CD8-positive, alpha-beta memory T cell (primary cell): Measurements from ENCODE around the gene ARHGEF25. TPM values are rescaled to one million over a fixed set of nuclear protein-coding genes. Genes with fewer than 3 reads are reported as not detected.
"Not testable (repeated sequence)": the region's sequence is repeated elsewhere in the genome, so short reads cannot be mapped to it uniquely, and the experiment has no call there.

ENCODE experiments used
- CTCF ChIA-PET: fragments of 350-600 bp; sonication (Branson Sonifier 250); formaldehyde crosslinking; loops from one replicate; lab custom pipeline; 2021; ENCODE audit warnings: antibody characterized with exemption; lab: Charles Lee
- POLR2A ChIA-PET: fragments of 350-600 bp; sonication (Branson Sonifier 250); formaldehyde crosslinking; loops from one replicate; lab custom pipeline; 2021; ENCODE audit warnings: antibody characterized with exemption; lab: Charles Lee
- DNase-seq, 5 donors: peaks; one replicate each; pipeline versions ENCODE4 v3.0.0 to v3.0.0-alpha.2; 2020 to 2022; ENCODE audit warnings: mixed read lengths in 1 of 5
- H3K27ac ChIP-seq: one replicate; pipeline ENCODE4 v1.7.0; 2013; ENCODE audit warnings: low read depth, mild to moderate bottlenecking, low read length, moderate library complexity
- H3K27me3 ChIP-seq: 2 replicates; pipeline ENCODE4 v1.7.0; 2013; ENCODE audit warnings: low read length, mild to moderate bottlenecking; ENCODE audit not compliant: insufficient read depth, poor library complexity, severe bottlenecking
- H3K36me3 ChIP-seq: 2 replicates; pipeline ENCODE4 v1.7.0; 2013; ENCODE audit warnings: mild to moderate bottlenecking, low read length, moderate library complexity; ENCODE audit not compliant: insufficient read depth
- H3K4me1 ChIP-seq: 2 replicates; pipeline ENCODE4 v1.7.0; 2013; ENCODE audit warnings: mild to moderate bottlenecking, low read length, moderate library complexity; ENCODE audit not compliant: insufficient read depth
- H3K4me3 ChIP-seq: 2 replicates; pipeline ENCODE4 v1.7.0; 2013; ENCODE audit warnings: mild to moderate bottlenecking, low read length
- H3K9me3 ChIP-seq: 2 replicates; pipeline ENCODE4 v1.7.0; 2013; ENCODE audit warnings: mild to moderate bottlenecking, low read length
- H3K27ac Mint-ChIP-seq, 8 donors: one replicate each; pipeline ENCODE4 v1.8.0; 2020 to 2021; ENCODE audit warnings: mixed read lengths in 8 of 8, mild to moderate bottlenecking in 6 of 8, inconsistent platforms in 3 of 8, moderate library complexity in 3 of 8
- H3K27me3 Mint-ChIP-seq, 2 donors: one replicate each; pipeline ENCODE4 v1.8.0; 2020 to 2021; ENCODE audit warnings: mixed read lengths in 2 of 2, mild to moderate bottlenecking in 1 of 2, moderate library complexity in 1 of 2
- H3K36me3 Mint-ChIP-seq, 3 donors: one replicate each; pipeline ENCODE4 v1.8.0; 2020 to 2021; ENCODE audit warnings: mixed read lengths in 3 of 3, inconsistent platforms in 1 of 3, mild to moderate bottlenecking in 1 of 3
- H3K4me1 Mint-ChIP-seq, 3 donors: one replicate each; pipeline ENCODE4 v1.8.0; 2020 to 2021; ENCODE audit warnings: mixed read lengths in 3 of 3, inconsistent platforms in 1 of 3, mild to moderate bottlenecking in 1 of 3
- H3K4me3 Mint-ChIP-seq, 7 donors: one replicate each; pipeline ENCODE4 v1.8.0; 2020 to 2021; ENCODE audit warnings: mixed read lengths in 7 of 7, mild to moderate bottlenecking in 6 of 7, moderate library complexity in 4 of 7, inconsistent platforms in 2 of 7
- H3K9me3 Mint-ChIP-seq, 5 donors: one replicate each; pipeline ENCODE4 v1.8.0; 2020 to 2022; ENCODE audit warnings: mixed read lengths in 5 of 5, mild to moderate bottlenecking in 3 of 5, moderate library complexity in 2 of 5, inconsistent platforms in 1 of 5
- polyA plus RNA-seq: library from polyadenylated mRNA; unstranded; fragments of 300-500 nt; fragmentation: Illumina TruSeq; gene quantifications from one replicate; pipeline ENCODE4 v1.2.3, GENCODE V29; 2021
- total RNA-seq, 2 experiments: library from RNA; stranded (reverse); gene quantifications; one replicate each; pipeline ENCODE4 v1.2.3, GENCODE V29; 2021

The ARHGEF25 gene
- total RNA-seq = 1 to 10 TPM; 1.4 to 1.9 TPM
- polyA plus RNA-seq = not detected

GRCh38 chr12:57611108-57611826 lies at the start of gene ARHGEF25:
Gene ARHGEF25, plus strand, starts transcription at chr12:57611435. Its CDS starts 460 bp downstream, at chr12:57611895.
- H3K27ac Mint-ChIP-seq = peak within 1 kb of the TSS in 4 of 8 donors; percentile 31 to 84 (median 77)
- H3K27me3 Mint-ChIP-seq = peaks cover 8 to 31% of the 10 kb centered on the region in 2 donors
- peaks cover 10% of the 10 kb centered on the region for H3K4me1 ChIP-seq
- H3K9me3 ChIP-seq = no peaks in the 10 kb centered on the region
- H3K4me3 Mint-ChIP-seq = peak within 1 kb of the TSS; percentile 74 to 94 (median 80)
- H3K9me3 Mint-ChIP-seq = no peaks in the 10 kb centered on the region
- peak in 2 of 5 donors; percentile 44 to 66 for DNase-seq
- no peak within 1 kb of the TSS for H3K27ac ChIP-seq
- H3K36me3 Mint-ChIP-seq = peaks cover 0 to 16% (median 6%) of the 10 kb centered on the region in 3 donors
- H3K4me1 Mint-ChIP-seq = peaks cover 5 to 18% (median 12%) of the 10 kb centered on the region in 3 donors
- peaks cover 4% of the 10 kb centered on the region for H3K27me3 ChIP-seq
- ChIA-PET CTCF (interaction anchor here (1.1 to 1.5 kb wide), 3 partner anchors 10 to 129 kb away, joined by 3 read pairs; no protein-coding TSS in a partner anchor), POLR2A (interaction anchor here (0.5 to 2.3 kb wide), 3 partner anchors 20 to 130 kb away, joined by 3 to 6 read pairs (median 3); partner anchors contain the start of gene PIP4K2C)
- H3K36me3 ChIP-seq = no peaks in the 10 kb centered on the region
- H3K4me3 ChIP-seq = peak within 1 kb of the TSS; percentile 46

GRCh38 chr12:57563358-57563757 lies 47.9 kb upstream of the ARHGEF25 start:
- Histone ChIP-seq H3K27me3 (no peaks in the 10 kb centered on the region), H3K9me3 (no peaks in the 10 kb centered on the region), H3K27ac (no peak overlapping the region), H3K4me3 (no peak overlapping the region), H3K4me1 (no peaks in the 10 kb centered on the region), H3K36me3 (no peaks in the 10 kb centered on the region)
- ChIA-PET POLR2A (no interaction called here), CTCF (no interaction called here)
- Mint-ChIP-seq H3K27me3 (peaks cover 10 to 15% of the 10 kb centered on the region in 2 donors), H3K27ac (no peak overlapping the region), H3K9me3 (no peaks in the 10 kb centered on the region), H3K4me3 (no peak overlapping the region), H3K4me1 (no peaks in the 10 kb centered on the region), H3K36me3 (no peaks in the 10 kb centered on the region)
- DNase-seq = no peak

- H3K4me1 Mint-ChIP-seq = no peaks in the 10 kb centered on the region
- CTCF ChIA-PET = interaction anchor here (1.4 kb wide), 1 partner anchor 9 kb away, joined by 3 read pairs; no protein-coding TSS in a partner anchor
- Histone ChIP-seq H3K27me3 (no peaks in the 10 kb centered on the region), H3K4me3 (no peak overlapping the region), H3K4me1 (no peaks in the 10 kb centered on the region), H3K9me3 (no peaks in the 10 kb centered on the region), H3K36me3 (no peaks in the 10 kb centered on the region), H3K27ac (no peak overlapping the region)
- DNase-seq = no peak
- H3K4me3 Mint-ChIP-seq = no peak overlapping the region
- H3K9me3 Mint-ChIP-seq = no peaks in the 10 kb centered on the region
- H3K36me3 Mint-ChIP-seq = no peaks in the 10 kb centered on the region
- H3K27me3 Mint-ChIP-seq = peaks cover 10 to 15% of the 10 kb centered on the region in 2 donors
- no peak overlapping the region for H3K27ac Mint-ChIP-seq
- POLR2A ChIA-PET = no interaction called here
Measured at GRCh38 chr12:57564178-57564740, 47.0 kb upstream of the ARHGEF25 start.

- CTCF ChIA-PET = no interaction called here
Measured at GRCh38 chr12:57568838-57569237, 42.4 kb upstream of the ARHGEF25 start.

GRCh38 chr12:57569858-57570257 lies 41.4 kb upstream of the ARHGEF25 start:
- H3K27me3 Mint-ChIP-seq = peaks cover 0 to 3% of the 10 kb centered on the region in 2 donors
- peak overlapping the region in 1 of 8 donors; percentile 56 for H3K27ac Mint-ChIP-seq
- no peak overlapping the region for H3K27ac ChIP-seq
- H3K36me3 Mint-ChIP-seq = no peaks in the 10 kb centered on the region
- no peak overlapping the region for H3K4me3 Mint-ChIP-seq
- H3K4me1 Mint-ChIP-seq = no peaks in the 10 kb centered on the region
- no peaks in the 10 kb centered on the region for H3K4me1 ChIP-seq
- no peaks in the 10 kb centered on the region for H3K9me3 ChIP-seq
- no peaks in the 10 kb centered on the region for H3K9me3 Mint-ChIP-seq
- no peak overlapping the region for H3K4me3 ChIP-seq
- DNase-seq = no peak
- CTCF ChIA-PET = interaction anchor here (2.0 kb wide), 1 partner anchor 13 kb away, joined by 7 read pairs; no protein-coding TSS in a partner anchor
- H3K36me3 ChIP-seq = no peaks in the 10 kb centered on the region
- H3K27me3 ChIP-seq = no peaks in the 10 kb centered on the region
- POLR2A ChIA-PET = no interaction called here

More at GRCh38 chr12:57568838-57569237, 42.4 kb upstream of the ARHGEF25 start:
- Mint-ChIP-seq H3K36me3 (no peaks in the 10 kb centered on the region), H3K9me3 (no peaks in the 10 kb centered on the region), H3K27me3 (peaks cover 3 to 8% of the 10 kb centered on the region in 2 donors), H3K27ac (no peak overlapping the region), H3K4me1 (no peaks in the 10 kb centered on the region), H3K4me3 (no peak overlapping the region)
- Histone ChIP-seq H3K36me3 (no peaks in the 10 kb centered on the region), H3K4me1 (no peaks in the 10 kb centered on the region), H3K4me3 (no peak overlapping the region), H3K27me3 (no peaks in the 10 kb centered on the region), H3K9me3 (no peaks in the 10 kb centered on the region), H3K27ac (no peak overlapping the region)
- POLR2A ChIA-PET = no interaction called here
- no peak for DNase-seq

GRCh38 chr12:57570438-57570837 lies 40.8 kb upstream of the ARHGEF25 start:
- POLR2A ChIA-PET = interaction anchor here (0.6 kb wide), 1 partner anchor 9 kb away, joined by 3 read pairs; no protein-coding TSS in a partner anchor

GRCh38 chr12:57571926-57572762 lies 39.1 kb upstream of the ARHGEF25 start:
- Histone ChIP-seq H3K27ac (no peak overlapping the region), H3K27me3 (no peaks in the 10 kb centered on the region), H3K4me3 (no peak overlapping the region), H3K36me3 (no peaks in the 10 kb centered on the region), H3K4me1 (no peaks in the 10 kb centered on the region), H3K9me3 (no peaks in the 10 kb centered on the region)
- no peaks in the 10 kb centered on the region for H3K4me1 Mint-ChIP-seq
- no peak overlapping the region for H3K27ac Mint-ChIP-seq
- ChIA-PET CTCF (no interaction called here), POLR2A (no interaction called here)
- H3K9me3 Mint-ChIP-seq = no peaks in the 10 kb centered on the region
- H3K4me3 Mint-ChIP-seq = no peak overlapping the region
- H3K36me3 Mint-ChIP-seq = peaks cover 0 to 3% (median 0%) of the 10 kb centered on the region in 3 donors
- H3K27me3 Mint-ChIP-seq = peaks cover 0 to 3% of the 10 kb centered on the region in 2 donors
- no peak for DNase-seq

More at GRCh38 chr12:57570438-57570837, 40.8 kb upstream of the ARHGEF25 start:
- not testable (repeated sequence) for H3K4me3 Mint-ChIP-seq, H3K36me3 Mint-ChIP-seq, H3K4me1 Mint-ChIP-seq, H3K27ac Mint-ChIP-seq, H3K27me3 Mint-ChIP-seq, H3K9me3 Mint-ChIP-seq, H3K27me3 ChIP-seq, H3K4me3 ChIP-seq, H3K4me1 ChIP-seq, DNase-seq, H3K27ac ChIP-seq, H3K9me3 ChIP-seq, H3K36me3 ChIP-seq
- CTCF ChIA-PET = interaction anchor here (2.0 kb wide), 1 partner anchor 13 kb away, joined by 7 read pairs; no protein-coding TSS in a partner anchor
